ENCODE measurements around the gene FIG4.

DNA sequence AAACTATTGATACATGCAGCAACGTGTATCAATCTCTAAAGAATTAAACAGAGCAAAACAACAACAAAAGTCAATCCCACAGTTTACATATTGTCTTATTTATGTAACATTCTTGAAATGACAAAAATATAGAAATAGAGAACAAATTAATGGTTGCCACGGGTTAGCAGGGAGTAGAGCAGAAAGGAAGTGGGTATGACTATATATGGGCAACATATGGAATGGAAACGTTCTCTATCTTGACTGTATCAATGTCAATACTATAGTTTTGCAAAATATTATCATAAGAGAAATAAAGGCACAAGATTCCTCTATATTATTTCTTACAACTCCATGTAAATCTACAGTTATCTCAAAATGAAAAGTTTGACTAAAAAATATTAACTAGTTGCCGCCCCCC, 12.9 kb upstream of the FIG4 start:
- TF ChIP-seq POLR2A (IDR thresholded peaks at IDR 0.05) = no peak
- TF ChIP-seq CTCF (IDR thresholded peaks at IDR 0.05) = no peak
